ENCODE measurements around the gene SGCD. TPM values are rescaled to one million over a fixed set of nuclear protein-coding genes. Genes with fewer than 3 reads are reported as not detected.

Gene SGCD
- polyA plus RNA-seq, 1 of the 3 experiments (the other 2 are of a cell fraction) = 0.87 TPM

Small RNA genes within 50 kb of the gene (small RNA-seq; reads per million reads assigned to genes)
- gene AC027308.1 (0 reads per million in 7 experiments), gene RNU6-556P (0 reads per million in 7 experiments)

Measured in SK-N-SH (cell line).